Nephron (organoid): ENCODE measurements around the gene UBR2.

Source experiments
- H3K27ac Mint-ChIP-seq, 3 experiments: 2 replicates each; pipeline ENCODE4 v1.8.0; 2020; ENCODE audit warnings: mixed read lengths in 3 of 3, mild to moderate bottlenecking in 2 of 3, moderate library complexity in 1 of 3
- H3K27me3 Mint-ChIP-seq: 2 replicates; pipeline ENCODE4 v1.8.0; 2021; ENCODE audit warnings: low read depth, mild to moderate bottlenecking, moderate library complexity, mixed read lengths
- H3K36me3 Mint-ChIP-seq: 2 replicates; pipeline ENCODE4 v1.8.0; 2020; ENCODE audit warnings: low read depth, mixed read lengths
- H3K4me1 Mint-ChIP-seq: 2 replicates; pipeline ENCODE4 v1.8.0; 2020; ENCODE audit warnings: mixed read lengths
- H3K4me3 Mint-ChIP-seq, 3 experiments: 2 replicates each; pipeline ENCODE4 v1.8.0; 2020; ENCODE audit warnings: mild to moderate bottlenecking in 3 of 3, mixed read lengths in 3 of 3, moderate library complexity in 2 of 3
- H3K9me3 Mint-ChIP-seq: 2 replicates; pipeline ENCODE4 v1.8.0; 2020; ENCODE audit warnings: mixed read lengths
- CTCF ChIP-seq, 3 experiments: fragments of 200-600 bp; sonication (generic); IDR thresholded peaks; one replicate each; pipeline ENCODE4 v1.5.0; 2021; ENCODE audit warnings: antibody characterized with exemption in 3 of 3; ENCODE audit not compliant: unreplicated experiment in 3 of 3

The UBR2 gene

GRCh38 chr6:42674780-42675179, 111.0 kb downstream of the UBR2 start:
- no peak for TF ChIP-seq CTCF (IDR thresholded peaks at IDR 0.05; ENCODE audit: unreplicated experiment in 3 of 3)
- Mint-ChIP-seq H3K27ac (no peak overlapping the region), H3K4me3 (no peak overlapping the region), H3K36me3 (peaks cover 68% of the 10 kb centered on the region), H3K27me3 (no peaks in the 10 kb centered on the region), H3K9me3 (no peaks in the 10 kb centered on the region), H3K4me1 (no peaks in the 10 kb centered on the region)

GRCh38 chr6:42679358-42679757, 115.5 kb downstream of the UBR2 start:
- Mint-ChIP-seq H3K4me1 (no peaks in the 10 kb centered on the region), H3K4me3 (no peak overlapping the region), H3K36me3 (peaks cover 69% of the 10 kb centered on the region), H3K27me3 (no peaks in the 10 kb centered on the region), H3K27ac (no peak overlapping the region), H3K9me3 (no peaks in the 10 kb centered on the region)
- TF ChIP-seq CTCF (IDR thresholded peaks at IDR 0.05; ENCODE audit: unreplicated experiment in 3 of 3), result no peak

- Mint-ChIP-seq H3K27ac (no peak overlapping the region), H3K4me3 (no peak overlapping the region), H3K27me3 (no peaks in the 10 kb centered on the region), H3K4me1 (no peaks in the 10 kb centered on the region), H3K9me3 (peaks cover 5% of the 10 kb centered on the region), H3K36me3 (peaks cover 86% of the 10 kb centered on the region)
- no peak for TF ChIP-seq CTCF (IDR thresholded peaks at IDR 0.05; ENCODE audit: unreplicated experiment in 3 of 3)
These were observed 124.5 kb downstream of the UBR2 start for GRCh38 chr6:42688281-42688680.

GRCh38 chr6:42689371-42689770, 125.5 kb downstream of the UBR2 start:
- Mint-ChIP-seq H3K4me3 (no peak overlapping the region), H3K27me3 (no peaks in the 10 kb centered on the region), H3K9me3 (peaks cover 5% of the 10 kb centered on the region), H3K27ac (peak overlapping the region in 1 of 3 experiments; percentile 62), H3K36me3 (peaks cover 85% of the 10 kb centered on the region), H3K4me1 (no peaks in the 10 kb centered on the region)
- no peak for TF ChIP-seq CTCF (IDR thresholded peaks at IDR 0.05; ENCODE audit: unreplicated experiment in 3 of 3)

- H3K4me1 Mint-ChIP-seq, result no peaks in the 10 kb centered on the region
- no peak for TF ChIP-seq CTCF (IDR thresholded peaks at IDR 0.05; ENCODE audit: unreplicated experiment in 3 of 3)
- no peak overlapping the region for H3K27ac Mint-ChIP-seq
- no peaks in the 10 kb centered on the region for H3K27me3 Mint-ChIP-seq
- no peak overlapping the region for H3K4me3 Mint-ChIP-seq
- peaks cover 5% of the 10 kb centered on the region for H3K9me3 Mint-ChIP-seq
- H3K36me3 Mint-ChIP-seq, result peaks cover 84% of the 10 kb centered on the region
These were observed 126.4 kb downstream of the UBR2 start for GRCh38 chr6:42690151-42690702.

- peaks cover 5% of the 10 kb centered on the region for H3K9me3 Mint-ChIP-seq
- TF ChIP-seq CTCF (IDR thresholded peaks at IDR 0.05; ENCODE audit: unreplicated experiment in 3 of 3), result no peak
- H3K27me3 Mint-ChIP-seq, result no peaks in the 10 kb centered on the region
- H3K36me3 Mint-ChIP-seq, result peaks cover 78% of the 10 kb centered on the region
- H3K4me1 Mint-ChIP-seq, result no peaks in the 10 kb centered on the region
- H3K4me3 Mint-ChIP-seq, result no peak overlapping the region
- H3K27ac Mint-ChIP-seq, result no peak overlapping the region
These were observed 127.0 kb downstream of the UBR2 start for GRCh38 chr6:42690872-42691271.
